K562 (cell line): ENCODE data around the gene BCAR3. TPM values are rescaled to one million over a fixed set of nuclear protein-coding genes. Genes with fewer than 3 reads are reported as not detected.

Source experiments
- ARID1B ChIP-seq: fragments of 450-650 bp; IDR thresholded peaks from 2 replicates; pipeline ENCODE4 v1.6.1; 2016; ENCODE audit warnings: antibody characterized with exemption, mild to moderate bottlenecking, inconsistent platforms
- ARNT ChIP-seq, 2 experiments: fragments of 450-650 bp; IDR thresholded peaks; 2 replicates each; pipeline ENCODE4 v1.6.1; 2016; ENCODE audit warnings: mild to moderate bottlenecking in 1 of 2
- ATF7 ChIP-seq: fragments of 450-650 bp; IDR thresholded peaks from 2 replicates; pipeline ENCODE4 v1.7.1; 2014; ENCODE audit warnings: mild to moderate bottlenecking, moderate library complexity
- CBFA2T3 ChIP-seq: fragments of 450-650 bp; IDR thresholded peaks from 2 replicates; pipeline ENCODE4 v1.6.1; 2017
- CTBP1 ChIP-seq: fragments of 450-650 bp; IDR thresholded peaks from 2 replicates; pipeline ENCODE4 v1.6.1; 2016; ENCODE audit warnings: borderline replicate concordance
- ESRRB ChIP-seq: fragments of 250-450 bp; sonication (Bioruptor Pico); IDR thresholded peaks from 2 replicates; pipeline ENCODE4 v1.5.0; 2020; ENCODE audit warnings: mild to moderate bottlenecking, moderate library complexity, borderline replicate concordance
- FOXA3 ChIP-seq, 2 experiments: fragments of 450-650 bp in 1 of 2; sonication (generic) in 1 of 2; formaldehyde crosslinking; IDR thresholded peaks in 1 of 2; conservative IDR thresholded peaks in 1 of 2; 2 replicates each; pipeline versions ENCODE4 v1.4.0 to v1.8.0; 2020 to 2022; ENCODE audit warnings: mild to moderate bottlenecking in 2 of 2, missing genetic modification reagents in 1 of 2
- FOXJ2 ChIP-seq: fragments of 200-800 bp; sonication (Bioruptor generic); IDR thresholded peaks from 2 replicates; pipeline ENCODE4 v1.6.1; 2016; ENCODE audit warnings: missing genetic modification characterization, missing compliant biosample characterization
- JUND ChIP-seq, 2 experiments: IDR thresholded peaks; 2 replicates in 1 of 2; 3 replicates in 1 of 2; pipeline ENCODE4 v1.6.1; 2011; ENCODE audit warnings: borderline replicate concordance in 2 of 2, low read depth in 2 of 2, low read length in 2 of 2, improper control_type of control experiment in 1 of 2, missing biosample characterization in 1 of 2, missing genetic modification characterization in 1 of 2, missing genetic modification reagents in 1 of 2
- L3MBTL2 ChIP-seq: fragments of 450-650 bp; IDR thresholded peaks from 2 replicates; pipeline ENCODE4 v1.6.1; 2016; ENCODE audit warnings: mild to moderate bottlenecking, moderate library complexity
- MEIS2 ChIP-seq: fragments of 450-650 bp; IDR thresholded peaks from 2 replicates; pipeline ENCODE4 v1.6.1; 2014; ENCODE audit warnings: mild to moderate bottlenecking; ENCODE audit not compliant: partially characterized antibody
- MTA1 ChIP-seq: fragments of 450-650 bp; IDR thresholded peaks from 2 replicates; pipeline ENCODE4 v1.6.1; 2017; ENCODE audit warnings: borderline replicate concordance
- NFIC ChIP-seq: fragments of 450-650 bp; IDR thresholded peaks from 2 replicates; pipeline ENCODE4 v1.6.1; 2017; ENCODE audit warnings: mild to moderate bottlenecking, inconsistent platforms
- RAD21 ChIP-seq, 2 experiments: fragments of 250-450 bp in 1 of 2; fragments of 450-650 bp in 1 of 2; sonication (Bioruptor Pico) in 1 of 2; formaldehyde crosslinking in 1 of 2; IDR thresholded peaks in 1 of 2; conservative IDR thresholded peaks in 1 of 2; 2 replicates each; pipeline versions ENCODE4 v1.4.0 to v1.8.0; 2020 to 2022; ENCODE audit warnings: mild to moderate bottlenecking in 2 of 2, moderate library complexity in 1 of 2
- SMAD1 ChIP-seq: fragments of 150-350 bp; IDR thresholded peaks from 2 replicates; pipeline ENCODE4 v1.6.1; 2014; ENCODE audit warnings: low read length, low read depth; ENCODE audit not compliant: partially characterized antibody
- SMAD3 ChIP-seq: fragments of 450-650 bp; formaldehyde crosslinking; conservative IDR thresholded peaks from 2 replicates; pipeline ENCODE4 v1.4.0; 2020; ENCODE audit warnings: mild to moderate bottlenecking
- SMARCA4 ChIP-seq: fragments of 450-650 bp; IDR thresholded peaks from 2 replicates; pipeline ENCODE4 v1.6.1; 2016
- SMARCE1 ChIP-seq: fragments of 450-650 bp; IDR thresholded peaks from 2 replicates; pipeline ENCODE4 v1.7.1; 2016; ENCODE audit warnings: mild to moderate bottlenecking
- SRF ChIP-seq, 2 experiments: fragments of 250-450, 450-650 bp in 1 of 2; sonication (Bioruptor Pico) in 1 of 2; sonication (generic) in 1 of 2; formaldehyde crosslinking; IDR thresholded peaks; 2 replicates each; pipeline versions ENCODE4 v1.5.0 to v1.5.1; 2020 to 2022; ENCODE audit warnings: mild to moderate bottlenecking in 1 of 2, missing genetic modification reagents in 1 of 2
- THAP7 ChIP-seq: fragments of 250-450 bp; sonication (Bioruptor Pico); IDR thresholded peaks from 2 replicates; pipeline ENCODE4 v1.5.0; 2021
- ZBTB49 ChIP-seq: sonication (generic); formaldehyde crosslinking; IDR thresholded peaks from 2 replicates; pipeline ENCODE4 v1.8.0; 2022; ENCODE audit warnings: missing genetic modification reagents, mild to moderate bottlenecking, borderline replicate concordance
- ZFP36 ChIP-seq: fragments of 150-350 bp; IDR thresholded peaks from 2 replicates; pipeline ENCODE4 v1.6.1; 2018; ENCODE audit warnings: low read length, low read depth; ENCODE audit not compliant: partially characterized antibody
- ZNF785 ChIP-seq: fragments of 250-450 bp; sonication (Bioruptor Pico); IDR thresholded peaks from 2 replicates; pipeline ENCODE4 v1.4.0; 2020; ENCODE audit warnings: mild to moderate bottlenecking
- polyA plus RNA-seq, 8 experiments: library from polyadenylated mRNA; depleted of rRNA in 4 of 8; stranded (reverse) in 5 of 8; unstranded in 3 of 8; fragments of >200 nt; fragmentation: Nextera tagmentation in 2 of 8; fragmentation: Illumina TruSeq in 1 of 8; extraction: Ambion mirVana in 2 of 8; extraction: Trizol in 1 of 8; gene quantifications; 2 replicates each; pipeline versions ENCODE4 v1.2.1 to v1.2.3, GENCODE V29; 2011 to 2014; ENCODE audit warnings: inconsistent platforms in 1 of 8, missing spikeins in 1 of 8
- total RNA-seq, 7 experiments: library from RNA; depleted of rRNA in 6 of 7; stranded (reverse); fragments of >200 nt in 6 of 7; fragmentation: Illumina TruSeq in 2 of 7; extraction: Trizol in 2 of 7; gene quantifications; 2 replicates each; pipeline versions ENCODE4 v1.2.1 to v1.2.3, GENCODE V29; 2011 to 2021; ENCODE audit warnings: low replicate concordance in 1 of 7
- TF ChIP-seq, protein P1 (sequence below): fragments of 450-650 bp; IDR thresholded peaks from 2 replicates; pipeline ENCODE4 v1.6.1; 2018; ENCODE audit not compliant: partially characterized antibody

Gene BCAR3
- total and polyA plus RNA-seq, 9 of the 15 experiments (the other 6 are each of a cell fraction or from before 2014, with no cell fraction given), result 1.8 to 6.3 (median 3.8) TPM

DNA sequence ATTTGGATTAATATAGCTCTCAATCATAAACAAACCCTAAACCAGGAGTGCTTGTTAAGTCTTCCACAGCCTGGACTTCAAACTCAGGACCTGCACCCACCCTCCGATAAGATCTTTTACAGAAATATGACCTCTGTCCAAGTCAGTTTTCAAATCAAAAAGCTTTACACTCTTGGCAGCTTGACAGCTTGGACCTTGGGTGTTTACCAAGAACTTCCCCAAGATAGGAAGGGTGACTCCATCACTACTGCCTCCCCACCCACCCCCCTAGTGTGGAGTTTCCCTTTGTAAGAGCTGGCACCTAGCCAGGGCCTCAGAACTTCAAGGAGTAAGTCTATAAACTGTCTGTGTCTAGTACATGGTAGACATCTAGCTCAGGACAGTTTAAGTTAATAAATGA lies 9.6 kb downstream of the BCAR3 start (continued):
- TF ChIP-seq MTA1, result 0 out of 2 replicates have a peak, but pooled peaks have one; percentile 42
- TF ChIP-seq SRF (CRISPR knock-in tag; IDR thresholded peaks at IDR 0.05), result no peak
- no peak for TF ChIP-seq ZBTB49
- peak in 1 of 2 experiments; percentile 66; a peak in 2 of 4 replicates for TF ChIP-seq FOXA3 (CRISPR knock-in tag; conservative IDR thresholded peaks at IDR 0.05 in 1 of 2, IDR thresholded peaks at IDR 0.05 in 1 of 2)
- TF ChIP-seq JUND (IDR thresholded peaks at IDR 0.05; ENCODE audit: borderline replicate concordance, low read depth, low read length), result peak; percentile 81
- TF ChIP-seq JUND (tag; IDR thresholded peaks at IDR 0.05; ENCODE audit: borderline replicate concordance, low read depth, low read length), result peak; percentile 46; the same call in 1 of the 3 replicates
- no peak for TF ChIP-seq SMAD3 (CRISPR knock-in tag)
- TF ChIP-seq ARID1B, result peak; percentile 64
- TF ChIP-seq ZNF785 (CRISPR knock-in tag), result no peak
- TF ChIP-seq SMARCE1, result peak; percentile 67; the same call in 1 of the 2 replicates
- peak; percentile 85; the same call in 1 of the 2 replicates for TF ChIP-seq FOXJ2
- TF ChIP-seq CBFA2T3, result 0 out of 2 replicates have a peak, but pooled peaks have one; percentile 32
- TF ChIP-seq ZFP36, result no peak
- peak; percentile 77 for TF ChIP-seq ATF7
- TF ChIP-seq CTBP1, result peak; percentile 81
- TF ChIP-seq THAP7 (CRISPR knock-in tag), result no peak
- peak; percentile 71 for TF ChIP-seq MEIS2
- TF ChIP-seq, protein P1, sequence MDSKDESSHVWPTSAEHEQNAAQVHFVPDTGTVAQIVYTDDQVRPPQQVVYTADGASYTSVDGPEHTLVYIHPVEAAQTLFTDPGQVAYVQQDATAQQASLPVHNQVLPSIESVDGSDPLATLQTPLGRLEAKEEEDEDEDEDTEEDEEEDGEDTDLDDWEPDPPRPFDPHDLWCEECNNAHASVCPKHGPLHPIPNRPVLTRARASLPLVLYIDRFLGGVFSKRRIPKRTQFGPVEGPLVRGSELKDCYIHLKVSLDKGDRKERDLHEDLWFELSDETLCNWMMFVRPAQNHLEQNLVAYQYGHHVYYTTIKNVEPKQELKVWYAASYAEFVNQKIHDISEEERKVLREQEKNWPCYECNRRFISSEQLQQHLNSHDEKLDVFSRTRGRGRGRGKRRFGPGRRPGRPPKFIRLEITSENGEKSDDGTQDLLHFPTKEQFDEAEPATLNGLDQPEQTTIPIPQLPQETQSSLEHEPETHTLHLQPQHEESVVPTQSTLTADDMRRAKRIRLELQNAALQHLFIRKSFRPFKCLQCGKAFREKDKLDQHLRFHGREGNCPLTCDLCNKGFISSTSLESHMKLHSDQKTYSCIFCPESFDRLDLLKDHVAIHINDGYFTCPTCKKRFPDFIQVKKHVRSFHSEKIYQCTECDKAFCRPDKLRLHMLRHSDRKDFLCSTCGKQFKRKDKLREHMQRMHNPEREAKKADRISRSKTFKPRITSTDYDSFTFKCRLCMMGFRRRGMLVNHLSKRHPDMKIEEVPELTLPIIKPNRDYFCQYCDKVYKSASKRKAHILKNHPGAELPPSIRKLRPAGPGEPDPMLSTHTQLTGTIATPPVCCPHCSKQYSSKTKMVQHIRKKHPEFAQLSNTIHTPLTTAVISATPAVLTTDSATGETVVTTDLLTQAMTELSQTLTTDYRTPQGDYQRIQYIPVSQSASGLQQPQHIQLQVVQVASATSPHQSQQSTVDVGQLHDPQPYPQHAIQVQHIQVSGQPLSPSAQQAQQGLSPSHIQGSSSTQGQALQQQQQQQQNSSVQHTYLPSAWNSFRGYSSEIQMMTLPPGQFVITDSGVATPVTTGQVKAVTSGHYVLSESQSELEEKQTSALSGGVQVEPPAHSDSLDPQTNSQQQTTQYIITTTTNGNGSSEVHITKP, result peak; percentile 83
- no peak for TF ChIP-seq ESRRB (CRISPR knock-in tag)
- TF ChIP-seq SMARCA4, result 0 out of 2 replicates have a peak, but pooled peaks have one; percentile 19
- TF ChIP-seq NFIC, result peak; percentile 99
- TF ChIP-seq SMAD1, result peak; percentile 73
- TF ChIP-seq L3MBTL2, result peak; percentile 79
- no peak for TF ChIP-seq ARNT (IDR thresholded peaks at IDR 0.05)
- peak in 1 of 2 experiments; percentile 25; a peak in 1 of 4 replicates for TF ChIP-seq RAD21 (CRISPR knock-in tag; conservative IDR thresholded peaks at IDR 0.05 in 1 of 2, IDR thresholded peaks at IDR 0.05 in 1 of 2)
